H1 (cell line): ENCODE data around the gene GLCE.

Experiments
- CHD1 ChIP-seq: IDR thresholded peaks from 2 replicates; pipeline ENCODE4 v1.6.1; 2012; ENCODE audit warnings: low read depth, low read length, improper control_type of control experiment
- EZH2 ChIP-seq: fragments of 200-600 bp; sonication (generic); IDR thresholded peaks from 2 replicates; pipeline ENCODE4 v1.7.1; 2012; ENCODE audit warnings: low read depth, mild to moderate bottlenecking, moderate library complexity, low read length, inconsistent platforms; ENCODE audit not compliant: severe bottlenecking
- HDAC2 ChIP-seq, 2 experiments: fragments of 300-600 bp in 1 of 2; sonication (generic) in 1 of 2; IDR thresholded peaks; 2 replicates each; pipeline ENCODE4 v1.6.1; 2011 to 2012; ENCODE audit warnings: low read depth in 2 of 2, low read length in 2 of 2, mild to moderate bottlenecking in 2 of 2, moderate library complexity in 2 of 2, borderline replicate concordance in 1 of 2, inconsistent platforms in 1 of 2
- JUND ChIP-seq: IDR thresholded peaks from 2 replicates; pipeline ENCODE4 v1.6.1; 2011; ENCODE audit warnings: mild to moderate bottlenecking, improper control_type of control experiment, low read length
- POLR2A ChIP-seq, 2 experiments: IDR thresholded peaks; 1 replicate in 1 of 2; 2 replicates in 1 of 2; pipeline ENCODE4 v1.6.1; 2011; ENCODE audit warnings: low read depth in 2 of 2, low read length in 2 of 2, mild to moderate bottlenecking in 2 of 2; ENCODE audit errors: control extremely low read depth in 1 of 2
- POLR2AphosphoS5 ChIP-seq: IDR thresholded peaks from 2 replicates; pipeline ENCODE4 v1.6.1; 2011; ENCODE audit warnings: low read depth, low read length
- SP2 ChIP-seq: IDR thresholded peaks from 2 replicates; pipeline ENCODE4 v1.6.1; 2012; ENCODE audit warnings: mild to moderate bottlenecking, low read length, inconsistent platforms
- TAF1 ChIP-seq: IDR thresholded peaks from 2 replicates; pipeline ENCODE4 v1.6.1; 2011; ENCODE audit warnings: mild to moderate bottlenecking, low read depth, low read length
- TF ChIP-seq, protein P1 (sequence below): IDR thresholded peaks from 2 replicates; pipeline ENCODE4 v1.6.1; 2012; ENCODE audit warnings: inconsistent platforms
- TF ChIP-seq, protein P2 (sequence below), 3 experiments: IDR thresholded peaks; 1 replicate in 2 of 3; 2 replicates in 1 of 3; pipeline versions ENCODE4 v1.5.1 to v1.6.1; 2011; ENCODE audit warnings: low read length in 3 of 3, mild to moderate bottlenecking in 3 of 3, inconsistent platforms in 2 of 3, low read depth in 1 of 3, moderate library complexity in 1 of 3; ENCODE audit not compliant: insufficient read depth in 1 of 3; ENCODE audit errors: control extremely low read depth in 1 of 3

DNA sequence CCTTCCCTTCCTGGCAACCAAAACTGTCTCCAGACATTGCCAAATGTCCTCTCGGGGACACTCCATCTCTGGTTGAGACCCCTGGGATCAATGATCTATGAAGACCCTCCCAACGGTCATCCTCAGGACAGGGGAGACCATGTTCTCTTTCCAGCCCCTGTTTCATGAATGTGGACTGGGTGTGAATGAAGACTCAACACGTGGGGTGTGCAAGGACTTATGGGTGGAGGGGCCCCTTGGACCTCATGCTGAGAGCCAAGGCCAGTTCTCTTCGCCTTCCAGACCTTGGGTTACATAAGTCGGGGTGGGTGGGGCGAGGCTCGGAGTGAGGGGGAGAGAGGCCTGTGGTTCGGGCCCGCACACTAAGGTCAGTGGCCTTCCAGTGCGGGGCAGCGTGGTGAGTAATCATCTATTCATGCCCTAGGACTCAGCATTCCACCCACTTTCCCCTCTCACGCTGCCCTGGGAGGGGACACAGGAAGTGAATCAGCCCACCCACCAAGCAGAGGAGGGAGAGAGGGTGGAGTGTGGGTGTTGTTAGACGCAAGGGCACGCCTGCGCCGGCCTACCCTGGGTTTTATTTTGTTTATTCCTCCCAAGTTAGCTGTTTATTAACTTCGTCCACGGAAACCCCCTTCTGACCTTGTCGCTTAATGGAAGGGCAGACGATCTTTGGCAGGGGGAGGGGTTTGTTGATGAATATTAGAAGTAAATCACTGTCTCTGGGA lies 144.9 kb downstream of the GLCE start:
- TF ChIP-seq, protein P1, sequence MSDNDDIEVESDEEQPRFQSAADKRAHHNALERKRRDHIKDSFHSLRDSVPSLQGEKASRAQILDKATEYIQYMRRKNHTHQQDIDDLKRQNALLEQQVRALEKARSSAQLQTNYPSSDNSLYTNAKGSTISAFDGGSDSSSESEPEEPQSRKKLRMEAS = no peak
- no peak for TF ChIP-seq POLR2AphosphoS5
- TF ChIP-seq, protein P2, sequence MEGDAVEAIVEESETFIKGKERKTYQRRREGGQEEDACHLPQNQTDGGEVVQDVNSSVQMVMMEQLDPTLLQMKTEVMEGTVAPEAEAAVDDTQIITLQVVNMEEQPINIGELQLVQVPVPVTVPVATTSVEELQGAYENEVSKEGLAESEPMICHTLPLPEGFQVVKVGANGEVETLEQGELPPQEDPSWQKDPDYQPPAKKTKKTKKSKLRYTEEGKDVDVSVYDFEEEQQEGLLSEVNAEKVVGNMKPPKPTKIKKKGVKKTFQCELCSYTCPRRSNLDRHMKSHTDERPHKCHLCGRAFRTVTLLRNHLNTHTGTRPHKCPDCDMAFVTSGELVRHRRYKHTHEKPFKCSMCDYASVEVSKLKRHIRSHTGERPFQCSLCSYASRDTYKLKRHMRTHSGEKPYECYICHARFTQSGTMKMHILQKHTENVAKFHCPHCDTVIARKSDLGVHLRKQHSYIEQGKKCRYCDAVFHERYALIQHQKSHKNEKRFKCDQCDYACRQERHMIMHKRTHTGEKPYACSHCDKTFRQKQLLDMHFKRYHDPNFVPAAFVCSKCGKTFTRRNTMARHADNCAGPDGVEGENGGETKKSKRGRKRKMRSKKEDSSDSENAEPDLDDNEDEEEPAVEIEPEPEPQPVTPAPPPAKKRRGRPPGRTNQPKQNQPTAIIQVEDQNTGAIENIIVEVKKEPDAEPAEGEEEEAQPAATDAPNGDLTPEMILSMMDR (IDR thresholded peaks at IDR 0.05; ENCODE audit: control extremely low read depth in 1 of 3, insufficient read depth in 1 of 3, low read depth in 1 of 3, low read length in 3 of 3) = no peak
- TF ChIP-seq EZH2 = no peak
- TF ChIP-seq POLR2A (IDR thresholded peaks at IDR 0.05; ENCODE audit: control extremely low read depth in 1 of 2, low read depth in 2 of 2, low read length in 2 of 2) = no peak
- no peak for TF ChIP-seq CHD1
- TF ChIP-seq HDAC2 (IDR thresholded peaks at IDR 0.05; ENCODE audit: borderline replicate concordance in 1 of 2, low read depth in 2 of 2, low read length in 2 of 2) = no peak
- TF ChIP-seq SP2 = no peak
- no peak for TF ChIP-seq TAF1
- no peak for TF ChIP-seq JUND
